OCI-LY3 (cell line): ENCODE measurements around the gene KDM7A.
A peak's percentile ranks its signal among the peaks of the same experiment; 100 is the strongest.

Experiments
- H2AFZ ChIP-seq: fragments of 200-600, 300-600 bp; shearing (Covaris generic); 2 replicates; pipeline ENCODE4 v1.6.0; 2014; ENCODE audit warnings: antibody characterized with exemption, low read depth, low read length
- H3K27ac ChIP-seq: fragments of 200-600, 300-600 bp; sonication (generic); 2 replicates; pipeline ENCODE4 v1.5.1; 2014; ENCODE audit warnings: mild to moderate bottlenecking, low read length, moderate library complexity, mixed read lengths
- H3K27me3 ChIP-seq: fragments of 200-600, 300-600 bp; sonication (generic); 2 replicates; pipeline ENCODE4 v1.6.1; 2014; ENCODE audit warnings: low read depth, low read length, mixed read lengths
- H3K36me3 ChIP-seq: fragments of 200-600, 300-600 bp; sonication (generic); replicated peaks from 2 replicates; pipeline ENCODE3; 2014; ENCODE audit warnings: low read depth, low read length, mixed read lengths
- H3K4me1 ChIP-seq: fragments of 300-600, 200-600 bp; sonication (generic); 2 replicates; pipeline ENCODE4 v1.6.1; 2014; ENCODE audit warnings: low read length, mixed read lengths
- H3K4me2 ChIP-seq: fragments of 200-600, 300-600 bp; sonication (generic); 2 replicates; pipeline ENCODE4 v1.6.1; 2014; ENCODE audit warnings: low read length, mixed read lengths
- H3K4me3 ChIP-seq: fragments of 300-600, 200-600 bp; sonication (generic); 2 replicates; pipeline ENCODE4 v1.5.1; 2014; ENCODE audit warnings: antibody characterized with exemption, mild to moderate bottlenecking, low read length, moderate library complexity
- H3K79me2 ChIP-seq: fragments of 300-600, 200-600 bp; shearing (Covaris generic); 2 replicates; pipeline ENCODE4 v1.6.1; 2014; ENCODE audit warnings: mild to moderate bottlenecking, low read length, mixed read lengths
- H3K9ac ChIP-seq: fragments of 300-600, 200-600 bp; shearing (Covaris generic); 2 replicates; pipeline ENCODE4 v1.6.0; 2014; ENCODE audit warnings: mild to moderate bottlenecking, low read length, moderate library complexity
- H3K9me3 ChIP-seq: fragments of 200-600, 300-600 bp; shearing (Covaris generic); 2 replicates; pipeline ENCODE4 v1.6.1; 2014; ENCODE audit warnings: low read length, mixed read lengths; ENCODE audit not compliant: insufficient read depth
- H4K20me1 ChIP-seq: fragments of 200-600, 300-600 bp; sonication (generic); 2 replicates; pipeline ENCODE4 v1.6.1; 2016; ENCODE audit warnings: low read length, mixed read lengths; ENCODE audit not compliant: insufficient read depth
- EZH2phosphoT487 ChIP-seq: fragments of 200-600 bp; shearing (Covaris generic); IDR thresholded peaks from 2 replicates; pipeline ENCODE4 v1.6.1; 2018; ENCODE audit warnings: antibody characterized with exemption, mixed run types, low read depth
- TF ChIP-seq, protein P1 (sequence below): fragments of 200-600, 300-600 bp; sonication (generic); IDR thresholded peaks from 2 replicates; pipeline ENCODE4 v1.5.1; 2014; ENCODE audit warnings: antibody characterized with exemption, low read length, low read depth

The KDM7A gene

GRCh38 chr7:140059273-140060242 lies 117.2 kb downstream of the KDM7A start:
- H3K4me2 ChIP-seq = peak overlapping the region; percentile 37
- H2AFZ ChIP-seq = no peak overlapping the region
- no peak overlapping the region for H3K27ac ChIP-seq

GRCh38 chr7:140058517-140058916 lies 118.3 kb downstream of the KDM7A start:
- no peaks in the 10 kb centered on the region for H3K79me2 ChIP-seq
- H3K36me3 ChIP-seq = no peaks in the 10 kb centered on the region
- peaks cover 55% of the 10 kb centered on the region for H3K27me3 ChIP-seq
- H4K20me1 ChIP-seq = peaks cover 19% of the 10 kb centered on the region
- H3K27ac ChIP-seq = no peak overlapping the region
- no peak overlapping the region for H2AFZ ChIP-seq
- no peak for TF ChIP-seq EZH2phosphoT487
- H3K4me2 ChIP-seq = no peak overlapping the region
- H3K9ac ChIP-seq = no peak overlapping the region
- H3K9me3 ChIP-seq = no peaks in the 10 kb centered on the region
- H3K4me3 ChIP-seq = no peak overlapping the region
- peaks cover 35% of the 10 kb centered on the region for H3K4me1 ChIP-seq

More at GRCh38 chr7:140059273-140060242, 117.2 kb downstream of the KDM7A start:
- H3K27me3 ChIP-seq = peaks cover 53% of the 10 kb centered on the region
- no peak overlapping the region for H3K4me3 ChIP-seq
- no peak overlapping the region for H3K9ac ChIP-seq
- no peaks in the 10 kb centered on the region for H3K79me2 ChIP-seq
- TF ChIP-seq, protein P1, sequence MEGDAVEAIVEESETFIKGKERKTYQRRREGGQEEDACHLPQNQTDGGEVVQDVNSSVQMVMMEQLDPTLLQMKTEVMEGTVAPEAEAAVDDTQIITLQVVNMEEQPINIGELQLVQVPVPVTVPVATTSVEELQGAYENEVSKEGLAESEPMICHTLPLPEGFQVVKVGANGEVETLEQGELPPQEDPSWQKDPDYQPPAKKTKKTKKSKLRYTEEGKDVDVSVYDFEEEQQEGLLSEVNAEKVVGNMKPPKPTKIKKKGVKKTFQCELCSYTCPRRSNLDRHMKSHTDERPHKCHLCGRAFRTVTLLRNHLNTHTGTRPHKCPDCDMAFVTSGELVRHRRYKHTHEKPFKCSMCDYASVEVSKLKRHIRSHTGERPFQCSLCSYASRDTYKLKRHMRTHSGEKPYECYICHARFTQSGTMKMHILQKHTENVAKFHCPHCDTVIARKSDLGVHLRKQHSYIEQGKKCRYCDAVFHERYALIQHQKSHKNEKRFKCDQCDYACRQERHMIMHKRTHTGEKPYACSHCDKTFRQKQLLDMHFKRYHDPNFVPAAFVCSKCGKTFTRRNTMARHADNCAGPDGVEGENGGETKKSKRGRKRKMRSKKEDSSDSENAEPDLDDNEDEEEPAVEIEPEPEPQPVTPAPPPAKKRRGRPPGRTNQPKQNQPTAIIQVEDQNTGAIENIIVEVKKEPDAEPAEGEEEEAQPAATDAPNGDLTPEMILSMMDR = no peak
- no peak for TF ChIP-seq EZH2phosphoT487
- peaks cover 24% of the 10 kb centered on the region for H3K4me1 ChIP-seq
- H3K9me3 ChIP-seq = no peaks in the 10 kb centered on the region
- H3K36me3 ChIP-seq = no peaks in the 10 kb centered on the region
- peaks cover 12% of the 10 kb centered on the region for H4K20me1 ChIP-seq

- no peak overlapping the region for H3K4me3 ChIP-seq
- no peaks in the 10 kb centered on the region for H3K79me2 ChIP-seq
- no peak overlapping the region for H3K4me2 ChIP-seq
- H4K20me1 ChIP-seq = peaks cover 19% of the 10 kb centered on the region
- no peak overlapping the region for H2AFZ ChIP-seq
- H3K9me3 ChIP-seq = no peaks in the 10 kb centered on the region
- no peaks in the 10 kb centered on the region for H3K36me3 ChIP-seq
- peaks cover 37% of the 10 kb centered on the region for H3K4me1 ChIP-seq
- no peak overlapping the region for H3K9ac ChIP-seq
- peaks cover 60% of the 10 kb centered on the region for H3K27me3 ChIP-seq
- TF ChIP-seq, protein P1 = no peak
- no peak for TF ChIP-seq EZH2phosphoT487
- no peak overlapping the region for H3K27ac ChIP-seq
Observed at GRCh38 chr7:140057143-140057535, 119.6 kb downstream of the KDM7A start.

DNA sequence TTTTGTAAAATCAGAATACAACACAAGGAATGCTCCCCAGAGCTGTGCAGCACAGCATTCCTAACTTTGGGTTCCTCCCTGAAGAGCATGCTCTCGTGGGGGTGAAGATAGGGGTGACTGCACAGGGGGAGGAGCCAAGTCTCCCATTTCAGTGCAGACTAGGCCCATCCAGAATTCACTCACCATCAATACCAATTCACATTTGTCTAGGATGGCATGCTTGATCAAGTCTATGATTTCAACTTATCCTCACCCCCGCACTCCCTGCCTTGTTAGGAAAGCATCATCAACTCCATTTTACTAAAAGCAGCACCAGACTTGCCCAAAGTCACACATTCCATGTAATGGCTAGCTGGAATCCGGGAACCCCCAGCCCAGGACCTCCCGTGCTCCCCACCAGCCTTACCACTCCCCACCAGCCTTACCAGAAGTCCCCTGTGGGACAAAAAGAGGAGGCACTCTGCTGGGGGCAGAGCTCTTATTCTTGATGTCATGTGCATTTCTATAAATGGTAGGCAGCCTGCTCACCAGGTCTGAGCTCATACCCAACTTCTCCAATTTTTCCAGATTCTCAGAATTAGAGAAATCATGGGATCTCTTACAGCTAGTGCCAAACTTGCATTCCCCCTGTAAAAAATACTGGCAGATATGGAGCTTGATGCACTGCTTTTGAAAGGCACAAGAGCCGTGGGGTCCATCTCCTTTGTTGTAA lies 120.2 kb downstream of the KDM7A start:
- H4K20me1 ChIP-seq = peaks cover 19% of the 10 kb centered on the region
- no peak overlapping the region for H3K4me2 ChIP-seq
- H3K4me3 ChIP-seq = no peak overlapping the region
- peaks cover 40% of the 10 kb centered on the region for H3K4me1 ChIP-seq
- no peak for TF ChIP-seq EZH2phosphoT487
- TF ChIP-seq, protein P1 = no peak
- H3K9me3 ChIP-seq = no peaks in the 10 kb centered on the region
- H2AFZ ChIP-seq = no peak overlapping the region
- H3K27me3 ChIP-seq = peaks cover 62% of the 10 kb centered on the region
- H3K27ac ChIP-seq = no peak overlapping the region
- no peak overlapping the region for H3K9ac ChIP-seq
- no peaks in the 10 kb centered on the region for H3K36me3 ChIP-seq
- H3K79me2 ChIP-seq = no peaks in the 10 kb centered on the region
